Activated CD8-positive, alpha-beta memory T cell treated with anti-CD3 and anti-CD28 coated beads, Interleukin-2, amount 50 U/mL, for 24 hours (primary cell): ENCODE results near the gene CHRNE.
"Not testable (repeated sequence)": the region's sequence is repeated elsewhere in the genome, so short reads cannot be mapped to it uniquely, and the experiment has no call there.

Source experiments
- DNase-seq: peaks from one replicate; pipeline ENCODE4 v3.0.0-alpha.2; 2020; ENCODE audit errors: extremely low read depth

The CHRNE gene

DNA sequence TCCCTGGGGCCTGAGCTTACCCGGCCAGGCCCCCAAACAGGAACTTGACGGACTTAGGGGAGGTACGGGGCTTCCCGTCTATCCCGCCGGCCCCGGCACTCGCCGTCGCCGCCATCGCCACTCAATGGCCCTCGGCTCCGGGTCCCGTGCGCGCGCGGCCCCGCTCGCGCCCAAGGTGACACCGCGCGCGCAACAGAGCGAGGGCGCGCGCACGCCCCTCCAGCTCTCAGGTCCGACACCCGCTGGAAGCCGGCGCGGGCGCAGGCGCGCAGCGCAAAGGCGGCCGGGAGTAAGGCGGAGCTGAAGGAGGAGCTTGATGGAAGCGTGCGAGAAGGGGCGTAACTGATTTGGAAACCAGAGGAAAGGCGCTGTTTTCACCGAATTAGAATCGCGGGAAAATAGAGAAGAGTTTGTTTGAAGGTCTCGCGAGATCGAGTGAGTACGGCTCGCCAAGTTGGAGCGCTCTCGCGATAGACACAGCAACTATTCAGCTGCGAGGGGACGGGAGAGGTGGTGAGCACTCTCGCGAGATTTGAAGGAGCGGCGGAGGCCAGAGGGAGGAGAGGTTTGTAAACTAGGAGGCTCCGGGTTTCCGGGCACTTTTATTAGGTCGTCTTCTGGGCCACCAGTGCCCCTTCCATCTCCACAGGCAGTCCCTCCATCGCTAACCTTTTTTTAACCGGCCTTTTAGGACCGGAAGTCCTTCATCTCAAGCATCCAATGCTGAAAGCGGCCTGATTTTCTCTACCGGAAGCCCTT lies 37.1 kb upstream of the CHRNE start, which contains the start of the genes RNF167 and SLC25A11:
TSS of gene RNF167 (plus strand) at position 473 of the 759 bp plus-strand sequence. CDS start 642 bp downstream, outside the sequence.
TSS of gene SLC25A11 (minus strand) at position 251 of the 759 bp plus-strand sequence. CDS start at position 115, 136 bp downstream.
- peak; percentile 90 for DNase-seq

DNA sequence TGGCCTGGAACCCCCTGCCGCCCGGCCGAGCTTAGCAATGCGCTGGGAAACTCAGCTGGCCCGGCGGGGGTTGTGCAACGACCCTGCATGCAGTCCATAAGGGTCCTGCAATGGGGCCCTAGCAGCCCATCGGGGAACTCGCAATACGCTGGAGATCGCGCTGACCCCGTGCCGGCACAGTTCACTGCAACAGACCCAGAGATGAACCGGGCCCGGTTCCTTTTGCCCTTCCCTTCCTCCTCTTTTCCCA lies 36.6 kb upstream of the CHRNE start:
- no peak for DNase-seq

DNA sequence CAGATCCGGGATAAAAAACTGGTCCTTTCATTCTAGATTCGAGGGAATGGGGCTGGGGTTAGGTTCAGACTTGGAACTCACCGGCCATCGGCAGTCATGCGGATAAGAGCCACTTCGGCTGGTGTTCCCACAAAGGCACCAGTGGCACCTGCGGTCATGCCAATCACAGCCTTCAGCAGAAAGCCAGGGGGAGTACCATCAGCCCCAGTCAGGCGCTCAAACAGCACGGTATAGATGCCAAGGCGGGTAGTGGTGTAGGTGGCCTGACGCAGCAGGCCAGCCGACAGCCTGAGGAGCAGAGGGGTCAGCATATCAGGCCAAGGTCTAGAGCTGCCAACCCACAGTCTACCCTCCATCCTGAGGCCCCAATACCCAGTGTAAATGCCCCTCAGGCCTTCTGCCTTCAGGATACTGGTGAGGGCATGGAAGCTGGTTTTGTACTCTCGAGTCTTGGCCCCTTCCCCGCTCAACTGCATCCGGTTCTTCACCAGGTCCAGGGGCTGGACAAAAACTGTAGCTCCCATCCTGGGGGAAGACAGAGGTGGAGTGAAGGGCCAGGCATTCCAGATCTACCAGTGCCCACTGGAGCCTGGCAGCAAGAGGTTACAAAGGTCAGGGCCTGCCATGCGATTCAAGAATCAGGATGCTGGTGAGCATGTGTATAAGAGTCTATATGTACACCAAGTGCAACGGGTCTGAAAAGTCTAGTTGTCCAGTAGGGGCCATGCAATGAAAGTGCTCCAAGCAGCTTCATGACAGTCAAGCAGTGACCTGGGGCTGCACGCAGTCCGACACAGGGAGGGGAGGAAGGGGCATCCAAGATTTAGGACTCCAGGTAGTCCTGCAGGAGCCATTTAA lies 36.0 kb upstream of the CHRNE start:
- no peak for DNase-seq

DNA sequence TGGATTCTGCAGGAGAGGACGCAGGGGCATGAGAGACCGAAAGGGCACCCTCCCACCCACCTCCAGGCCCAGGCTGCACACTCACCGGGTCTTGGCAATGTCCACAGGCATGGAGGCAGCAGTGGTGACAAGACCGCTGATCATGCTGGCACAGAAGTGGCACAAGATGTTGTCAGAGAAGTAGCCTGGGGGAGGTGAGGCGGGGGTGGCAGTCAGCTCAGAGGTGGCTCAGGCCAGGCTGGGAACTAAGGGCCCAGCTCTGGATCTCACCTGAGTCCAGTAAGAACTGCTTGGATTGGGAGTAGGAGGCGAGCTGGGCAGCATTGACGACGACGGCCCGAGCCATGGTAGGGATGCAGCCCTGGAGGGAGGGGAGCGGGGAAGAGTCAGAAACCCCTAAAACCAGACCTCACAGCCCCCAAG lies 35.2 kb upstream of the CHRNE start:
- no peak for DNase-seq

DNA sequence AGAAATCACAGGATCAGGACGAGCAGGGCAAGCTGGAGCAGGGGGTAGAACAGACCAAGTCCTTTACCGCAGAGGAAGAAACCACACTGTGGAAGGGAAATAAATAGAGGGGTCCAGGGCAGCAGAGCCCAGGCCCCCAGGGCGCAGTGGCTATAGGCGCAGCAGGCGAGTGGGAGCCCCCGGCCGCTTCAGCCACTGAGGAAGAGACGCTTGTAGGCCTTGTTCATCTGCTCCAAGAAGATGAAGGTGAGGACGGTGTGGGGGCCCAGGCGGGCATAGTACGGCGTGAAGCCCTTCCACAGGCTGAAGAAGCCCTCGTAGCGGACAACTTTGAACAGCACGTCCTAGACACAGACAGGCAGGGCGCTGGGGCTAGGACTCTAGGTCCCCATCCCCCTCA lies 34.7 kb upstream of the CHRNE start:
- no peak for DNase-seq

DNA sequence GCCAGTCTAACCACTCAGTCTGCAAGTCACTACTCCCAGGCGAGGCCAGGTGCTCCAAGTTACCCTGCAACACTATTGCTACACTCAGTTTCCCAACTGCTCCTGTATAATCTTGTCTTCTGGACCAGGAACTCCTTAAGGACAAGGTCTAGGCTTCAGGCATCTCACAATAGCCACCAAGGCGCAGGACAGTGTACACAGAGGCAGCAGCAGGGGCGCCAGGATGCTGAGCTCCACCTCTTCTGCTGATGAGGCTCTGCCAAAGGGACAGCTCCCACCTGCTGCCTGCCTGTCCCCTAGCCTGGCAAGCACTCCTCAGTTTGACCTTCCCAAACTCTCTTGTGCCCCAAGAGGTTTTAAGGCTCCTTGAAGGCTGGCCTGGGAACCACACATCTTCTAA lies 33.5 kb upstream of the CHRNE start:
- no peak for DNase-seq

DNA sequence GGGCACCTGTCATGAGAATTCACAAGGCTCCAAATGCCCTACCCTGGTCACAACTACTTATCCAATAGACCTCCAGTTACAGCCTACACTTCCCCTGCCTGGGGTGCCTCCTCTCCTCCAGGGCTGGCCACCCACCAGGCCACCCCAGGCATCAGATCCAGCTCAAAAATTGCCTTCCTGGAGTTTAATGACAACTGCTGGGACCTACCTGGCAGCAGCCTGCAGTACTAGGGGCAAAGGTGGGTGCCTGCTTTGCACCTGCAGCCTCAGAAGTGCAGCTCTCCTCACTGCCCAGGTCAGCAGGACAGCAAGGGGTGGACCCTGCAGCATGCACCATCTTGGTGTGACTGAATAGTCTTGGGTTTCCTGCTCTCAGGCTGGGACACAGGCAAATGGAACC lies 32.8 kb upstream of the CHRNE start:
- DNase-seq, result no peak

DNA sequence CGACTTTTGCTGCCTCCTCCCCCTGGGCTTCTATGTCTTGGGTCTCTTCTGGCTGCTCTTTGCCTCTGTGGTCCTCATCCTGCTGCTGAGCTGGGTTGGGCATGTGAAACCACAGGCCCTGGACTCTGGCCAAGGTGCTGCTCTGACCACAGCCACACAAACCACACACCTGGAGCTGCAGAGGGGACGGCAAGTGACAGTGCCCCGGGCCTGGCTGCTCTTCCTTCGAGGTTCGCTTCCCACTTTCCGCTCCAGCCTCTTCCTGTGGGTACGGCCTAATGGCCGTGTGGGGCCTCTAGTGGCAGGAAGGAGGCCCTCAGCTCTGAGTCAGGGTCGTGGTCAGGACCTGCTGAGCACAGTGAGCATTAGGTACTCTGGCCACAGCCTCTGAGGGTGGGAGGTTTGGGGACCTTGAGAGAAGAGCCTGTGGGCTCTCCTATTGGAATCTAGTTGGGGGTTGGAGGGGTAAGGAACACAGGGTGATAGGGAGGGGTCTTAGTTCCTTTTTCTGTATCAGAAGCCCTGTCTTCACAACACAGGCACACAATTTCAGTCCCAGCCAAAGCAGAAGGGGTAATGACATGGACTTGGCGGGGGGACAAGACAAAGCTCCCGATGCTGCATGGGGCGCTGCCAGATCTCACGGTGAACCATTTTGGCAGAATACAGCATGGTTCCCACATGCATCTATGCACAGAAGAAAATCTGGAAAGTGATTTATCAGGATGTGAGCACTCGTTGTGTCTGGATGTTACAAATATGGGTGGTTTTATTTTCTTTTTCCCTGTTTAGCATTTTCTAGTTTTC lies 31.5 kb upstream of the CHRNE start:
- no peak for DNase-seq

DNA sequence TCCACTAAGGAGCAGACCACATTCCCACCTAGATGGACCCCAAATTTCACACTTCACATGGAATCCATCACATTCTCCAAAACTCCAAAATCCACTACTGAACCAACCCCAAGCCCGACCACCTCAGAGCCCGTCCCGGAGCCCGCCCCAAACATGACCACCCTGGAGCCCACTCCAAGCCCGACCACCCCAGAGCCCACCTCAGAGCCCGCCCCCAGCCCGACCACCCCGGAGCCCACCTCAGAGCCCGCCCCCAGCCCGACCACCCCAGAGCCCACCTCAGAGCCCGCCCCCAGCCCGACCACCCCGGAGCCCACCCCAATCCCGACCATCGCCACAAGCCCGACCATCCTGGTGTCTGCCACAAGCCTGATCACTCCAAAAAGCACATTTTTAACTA lies 30.7 kb upstream of the CHRNE start:
- no peak for DNase-seq

- DNase-seq, result no peak
These were observed 29.9 kb upstream of the CHRNE start for GRCh38 chr17:4932756-4933155.

- no peak for DNase-seq
These were observed 29.1 kb upstream of the CHRNE start, which contains the start of gene GP1BA for GRCh38 chr17:4931963-4932362. TSS of gene GP1BA (plus strand) at chr17:4932277. CDS start at chr17:4932605, 328 bp downstream.

DNA sequence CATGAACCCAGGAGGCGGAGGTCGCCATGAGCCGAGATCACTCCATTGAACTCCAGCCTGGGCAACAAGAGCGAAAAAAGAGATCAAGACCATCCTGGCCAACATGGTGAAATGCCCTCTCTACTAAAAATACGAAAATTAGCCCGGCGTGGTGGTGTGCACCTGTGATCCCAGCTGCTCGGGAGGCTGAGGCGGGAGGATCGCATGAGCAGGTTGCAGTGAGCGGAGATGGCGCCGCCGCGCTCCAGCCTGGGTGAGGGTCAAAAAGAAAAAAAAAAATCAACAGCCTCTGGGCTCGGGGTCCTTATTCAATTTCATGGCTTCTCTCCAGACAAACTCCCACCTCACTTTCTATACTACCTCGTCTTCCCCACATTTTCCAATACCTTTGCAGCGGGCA lies 26.0 kb upstream of the CHRNE start:
- no peak for DNase-seq

DNA sequence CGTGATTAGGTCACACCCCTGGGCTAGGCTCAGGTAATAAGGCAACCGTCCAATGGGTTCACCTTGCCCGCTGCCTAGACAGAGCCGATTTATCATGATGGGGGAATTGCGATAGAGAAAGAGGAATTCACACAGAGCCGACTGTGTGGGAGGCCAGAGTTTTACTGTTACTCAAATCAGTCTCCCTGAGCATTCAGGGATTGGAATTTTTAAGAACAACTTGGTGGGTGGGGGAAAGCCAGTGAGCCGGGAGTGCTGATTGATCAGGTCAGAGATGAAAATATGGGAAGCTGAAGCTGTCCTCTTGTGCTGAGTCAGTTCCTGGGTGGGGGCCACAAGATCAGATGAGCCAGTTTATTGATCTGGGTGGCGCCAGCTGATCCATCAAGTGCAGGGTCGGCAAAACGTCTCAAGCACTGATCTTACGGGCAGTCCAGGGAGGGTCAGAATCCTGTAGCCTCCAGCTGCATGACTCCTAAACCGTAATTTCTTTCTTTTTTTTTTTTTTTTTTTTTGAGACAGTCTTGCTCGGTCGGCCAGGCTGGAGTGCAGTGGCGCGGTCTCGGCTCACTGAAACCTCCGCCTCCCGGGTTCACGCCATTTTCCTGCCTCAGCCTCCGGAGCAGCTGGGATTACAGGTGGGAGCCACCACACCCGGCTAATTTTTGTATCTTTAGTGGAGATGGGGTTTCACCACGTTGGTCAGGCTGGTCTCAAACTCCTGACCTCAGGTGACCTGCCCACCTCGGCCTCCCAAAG lies 23.9 kb upstream of the CHRNE start:
- not testable (repeated sequence) for DNase-seq

- no peak for DNase-seq
These were observed 18.4 kb upstream of the CHRNE start for GRCh38 chr17:4921320-4921719.

- DNase-seq, result no peak
These were observed 17.6 kb upstream of the CHRNE start for GRCh38 chr17:4920351-4921048.

DNA sequence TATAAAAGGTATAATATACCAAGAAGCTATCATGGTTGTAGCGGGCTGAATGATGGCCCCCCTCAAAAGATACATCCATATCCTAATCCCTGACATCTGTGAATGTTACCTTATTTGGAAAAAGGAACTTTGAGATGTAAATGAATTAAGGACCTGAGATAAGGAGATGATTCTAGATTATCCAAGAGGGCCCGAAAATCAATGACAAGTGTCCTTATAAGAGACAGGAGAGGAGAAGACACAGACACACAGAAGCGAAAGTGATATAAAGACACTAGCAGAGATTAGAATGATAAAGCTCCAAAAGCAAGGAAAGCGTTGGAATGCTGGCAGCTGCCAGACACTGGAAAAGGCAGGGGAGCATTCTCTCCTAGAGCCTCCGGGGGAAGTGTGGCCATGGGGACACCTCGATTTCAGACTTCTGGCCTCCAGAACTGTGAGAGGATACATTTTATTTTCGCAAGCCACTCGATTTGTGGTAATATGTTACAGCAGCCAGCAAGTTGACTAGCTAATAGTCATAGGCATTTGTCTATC lies 16.7 kb upstream of the CHRNE start:
- no peak for DNase-seq

GRCh38 chr17:4914551-4914950 lies 11.7 kb upstream of the CHRNE start:
- DNase-seq, result not testable (repeated sequence)

- DNase-seq, result no peak
These were observed 11.1 kb upstream of the CHRNE start for GRCh38 chr17:4913994-4914393.

DNA sequence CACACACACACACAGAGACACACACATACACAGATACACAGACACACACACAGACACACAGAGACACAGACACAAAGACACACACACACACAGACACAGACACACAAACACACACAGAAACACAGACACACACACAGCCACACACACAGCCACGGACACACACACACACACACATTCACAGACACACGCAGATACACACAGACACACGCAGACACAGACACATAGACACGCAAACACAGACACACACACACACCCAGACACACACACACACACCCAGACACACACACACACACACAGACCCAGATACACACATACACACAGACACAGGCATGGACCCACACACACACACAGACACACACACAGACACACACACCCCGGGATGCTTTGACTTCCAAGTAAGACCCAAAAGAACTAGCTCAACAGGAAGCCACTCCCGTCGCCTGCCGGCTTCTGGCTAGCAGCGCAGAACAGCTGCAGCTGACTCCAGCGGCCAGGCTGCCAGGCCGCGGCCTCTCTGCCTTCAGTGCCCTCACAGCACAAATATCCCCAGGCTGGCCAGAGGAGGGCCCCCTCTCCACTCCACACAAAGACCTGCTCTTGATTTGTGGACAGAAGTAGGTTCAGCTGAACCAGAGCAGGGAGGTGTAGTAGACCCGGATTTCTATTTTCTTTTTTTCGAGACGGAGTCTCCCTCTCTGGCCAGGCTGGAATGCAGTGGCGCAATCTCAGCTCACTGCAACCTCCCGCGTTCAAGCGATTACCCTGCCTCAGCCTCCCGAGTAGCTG lies 6.0 kb upstream of the CHRNE start:
- DNase-seq, result peak; percentile 19

DNA sequence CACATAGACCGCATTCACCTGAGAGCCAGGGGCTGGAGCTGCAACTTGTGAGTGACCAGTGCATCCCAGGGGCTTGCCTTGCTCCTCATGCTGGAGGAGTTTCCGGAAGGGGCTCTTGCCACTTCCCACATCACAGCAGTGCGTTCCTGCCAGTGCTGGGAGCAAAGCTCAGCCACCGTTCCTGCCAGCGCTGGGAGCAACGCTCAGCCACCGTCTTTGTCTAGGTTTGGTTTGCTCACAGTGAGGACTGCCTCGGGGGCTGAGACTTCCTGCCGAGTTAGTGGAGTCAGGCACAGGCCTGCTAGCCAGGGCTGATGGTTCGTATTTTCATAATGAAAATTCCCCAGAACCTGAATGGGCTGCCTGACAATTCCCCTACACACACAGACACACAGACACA lies 5.4 kb upstream of the CHRNE start:
- no peak for DNase-seq
